Peyer's patch (tissue), 4 donors: ENCODE data around the gene MPHOSPH8. TPM values are rescaled to one million over a fixed set of nuclear protein-coding genes. Genes with fewer than 3 reads are reported as not detected.

Source experiments
- DNase-seq, 3 donors: peaks; one replicate each; pipeline ENCODE4 v3.0.0-alpha.2; 2017 to 2019
- H3K27ac ChIP-seq, 4 donors: fragments of 200-600 bp; sonication (generic); one replicate each; pipeline ENCODE4 v1.5.1; 2016 to 2019
- H3K27me3 ChIP-seq, 2 donors: fragments of 200-600 bp; sonication (generic); one replicate each; pipeline ENCODE4 v1.5.1; 2019
- H3K36me3 ChIP-seq, 3 donors: fragments of 200-600 bp; sonication (generic); one replicate each; pipeline ENCODE4 v1.5.1; 2016 to 2019
- H3K4me1 ChIP-seq, 4 donors: fragments of 200-600 bp; sonication (generic); one replicate each; pipeline ENCODE4 v1.5.1; 2016 to 2019
- H3K4me3 ChIP-seq, 4 donors: fragments of 200-600 bp; sonication (generic); 1 replicate in 3 of 4; 2 replicates in 1 of 4; pipeline ENCODE4 v1.5.1; 2016 to 2019; ENCODE audit warnings: mild to moderate bottlenecking in 1 of 4
- H3K9me3 ChIP-seq, 4 donors: fragments of 200-600 bp; sonication (generic); one replicate each; pipeline ENCODE4 v1.5.1; 2016 to 2019; ENCODE audit warnings: mild to moderate bottlenecking in 1 of 4
- POLR2A ChIP-seq, 2 donors: fragments of 450-650 bp; IDR thresholded peaks; one replicate each; pipeline ENCODE4 v1.5.1; 2017; ENCODE audit warnings: antibody characterized with exemption in 2 of 2, mild to moderate bottlenecking in 2 of 2, moderate library complexity in 2 of 2
- total RNA-seq, 4 donors: library from RNA; depleted of rRNA; stranded (reverse); fragments of >200 nt; gene quantifications; one replicate each; pipeline ENCODE4 v1.1.0, GENCODE V29; 2016
- TF ChIP-seq, protein P1 (sequence below), 6 experiments: fragments of 450-650 bp in 4 of 6; fragments of 200-600 bp in 2 of 6; sonication (generic) in 1 of 6; IDR thresholded peaks; one replicate each; pipeline ENCODE4 v1.5.1; 2017 to 2019; ENCODE audit warnings: antibody characterized with exemption in 6 of 6, mild to moderate bottlenecking in 3 of 6, moderate library complexity in 1 of 6

Gene MPHOSPH8
- total RNA-seq, 4 donors from 2014 or later, result 33.1 to 117 (median 45.6) TPM

DNA sequence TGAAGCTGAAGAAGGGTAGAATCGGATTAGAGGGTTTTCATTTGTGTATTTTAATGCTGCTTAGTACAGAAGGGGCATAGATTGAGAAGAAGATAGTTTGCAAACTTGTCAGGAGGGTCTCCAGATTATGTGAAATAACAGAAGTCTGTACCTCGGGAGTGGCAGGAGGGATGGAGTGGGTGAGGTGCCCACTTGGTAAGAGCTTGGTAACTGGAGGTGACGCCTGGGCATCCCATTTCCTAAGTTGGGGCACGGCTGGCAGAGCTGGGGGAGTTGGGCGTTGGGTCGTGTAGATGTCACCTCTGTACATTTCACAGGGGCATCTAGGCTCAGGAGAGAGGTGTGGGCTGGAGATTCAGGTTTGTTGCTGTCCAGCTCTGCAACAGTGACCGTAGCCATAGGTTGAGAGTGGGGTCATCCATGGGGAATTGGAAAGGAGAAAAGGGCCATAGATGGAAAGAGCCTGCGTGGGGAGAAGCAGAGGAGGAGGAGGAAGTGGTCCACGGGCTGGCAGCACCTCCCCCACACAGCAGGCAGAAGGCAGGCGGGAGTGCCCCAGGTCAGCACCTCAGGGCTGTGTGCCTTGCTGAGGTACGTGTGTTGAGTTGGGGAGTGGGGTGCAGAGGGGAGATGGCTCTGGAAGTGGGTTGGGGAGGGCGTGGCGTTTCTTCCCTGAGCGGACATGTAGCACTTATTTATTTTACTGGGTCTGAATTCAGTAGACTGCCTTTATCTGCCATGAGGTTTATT, 31.2 kb downstream of the MPHOSPH8 start:
- TF ChIP-seq POLR2A (IDR thresholded peaks at IDR 0.05), result no peak
- H3K27ac ChIP-seq, result no peak overlapping the region
- no peaks in the 10 kb centered on the region for H3K4me1 ChIP-seq
- H3K27me3 ChIP-seq, result no peaks in the 10 kb centered on the region
- no peaks in the 10 kb centered on the region for H3K9me3 ChIP-seq
- H3K4me3 ChIP-seq, result no peak overlapping the region
- peaks cover 0 to 99% (median 6%) of the 10 kb centered on the region in 3 donors for H3K36me3 ChIP-seq
- DNase-seq, result no peak

DNA sequence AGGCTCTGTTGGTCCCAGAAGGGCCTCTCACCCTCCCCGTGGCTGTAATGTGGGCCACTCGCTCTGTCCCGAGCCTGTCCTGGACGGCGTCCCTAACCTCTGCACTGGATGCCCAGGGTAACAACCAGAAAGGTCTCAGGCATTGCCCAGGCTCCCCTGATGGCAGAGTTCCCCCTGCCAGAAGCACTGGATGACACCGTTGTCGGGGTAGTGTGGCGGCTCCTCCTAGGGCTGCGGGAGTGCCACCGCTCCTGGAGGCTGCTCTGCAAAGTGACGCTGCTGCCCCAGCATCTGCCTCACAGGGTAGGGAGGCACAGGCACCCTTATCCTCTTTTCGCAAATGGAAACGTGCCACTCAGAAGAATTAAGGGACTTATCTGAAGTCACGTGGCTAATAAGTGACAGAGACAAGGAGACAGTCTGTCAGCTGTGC, 32.0 kb downstream of the MPHOSPH8 start:
- DNase-seq, result no peak
- Histone ChIP-seq H3K4me1 (no peaks in the 10 kb centered on the region), H3K4me3 (no peak overlapping the region), H3K27ac (no peak overlapping the region), H3K9me3 (no peaks in the 10 kb centered on the region), H3K27me3 (no peaks in the 10 kb centered on the region), H3K36me3 (peaks cover 0 to 99% (median 6%) of the 10 kb centered on the region in 3 donors)
- TF ChIP-seq, protein P1, sequence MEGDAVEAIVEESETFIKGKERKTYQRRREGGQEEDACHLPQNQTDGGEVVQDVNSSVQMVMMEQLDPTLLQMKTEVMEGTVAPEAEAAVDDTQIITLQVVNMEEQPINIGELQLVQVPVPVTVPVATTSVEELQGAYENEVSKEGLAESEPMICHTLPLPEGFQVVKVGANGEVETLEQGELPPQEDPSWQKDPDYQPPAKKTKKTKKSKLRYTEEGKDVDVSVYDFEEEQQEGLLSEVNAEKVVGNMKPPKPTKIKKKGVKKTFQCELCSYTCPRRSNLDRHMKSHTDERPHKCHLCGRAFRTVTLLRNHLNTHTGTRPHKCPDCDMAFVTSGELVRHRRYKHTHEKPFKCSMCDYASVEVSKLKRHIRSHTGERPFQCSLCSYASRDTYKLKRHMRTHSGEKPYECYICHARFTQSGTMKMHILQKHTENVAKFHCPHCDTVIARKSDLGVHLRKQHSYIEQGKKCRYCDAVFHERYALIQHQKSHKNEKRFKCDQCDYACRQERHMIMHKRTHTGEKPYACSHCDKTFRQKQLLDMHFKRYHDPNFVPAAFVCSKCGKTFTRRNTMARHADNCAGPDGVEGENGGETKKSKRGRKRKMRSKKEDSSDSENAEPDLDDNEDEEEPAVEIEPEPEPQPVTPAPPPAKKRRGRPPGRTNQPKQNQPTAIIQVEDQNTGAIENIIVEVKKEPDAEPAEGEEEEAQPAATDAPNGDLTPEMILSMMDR (IDR thresholded peaks at IDR 0.05), result no peak
- no peak for TF ChIP-seq POLR2A (IDR thresholded peaks at IDR 0.05)

DNA sequence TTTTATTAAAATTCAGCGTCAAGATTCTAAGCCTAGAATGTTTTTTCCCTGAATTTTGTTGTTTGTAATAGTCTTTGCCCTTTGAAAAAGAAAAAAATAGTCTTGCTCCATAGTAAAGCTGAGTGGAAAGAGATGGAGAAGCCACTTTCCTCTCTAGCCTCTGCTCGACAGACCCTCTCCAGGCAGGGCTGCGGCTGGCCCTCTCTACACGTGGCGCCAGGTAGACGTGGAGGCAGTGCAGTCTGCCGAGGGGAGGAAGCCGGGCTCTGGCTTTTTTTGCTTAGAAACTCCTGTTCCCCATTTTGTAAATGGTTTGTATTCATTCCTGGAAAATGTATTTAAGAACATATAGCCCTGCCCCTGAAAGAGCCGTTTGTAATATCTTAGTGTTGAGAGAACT, 35.3 kb downstream of the MPHOSPH8 start:
- Histone ChIP-seq H3K36me3 (peaks cover 0 to 94% (median 0%) of the 10 kb centered on the region in 3 donors), H3K27ac (no peak overlapping the region), H3K27me3 (no peaks in the 10 kb centered on the region), H3K4me3 (no peak overlapping the region), H3K9me3 (no peaks in the 10 kb centered on the region), H3K4me1 (no peaks in the 10 kb centered on the region)
- TF ChIP-seq POLR2A (IDR thresholded peaks at IDR 0.05), result no peak
- TF ChIP-seq, protein P1 (IDR thresholded peaks at IDR 0.05), result no peak
- no peak for DNase-seq

DNA sequence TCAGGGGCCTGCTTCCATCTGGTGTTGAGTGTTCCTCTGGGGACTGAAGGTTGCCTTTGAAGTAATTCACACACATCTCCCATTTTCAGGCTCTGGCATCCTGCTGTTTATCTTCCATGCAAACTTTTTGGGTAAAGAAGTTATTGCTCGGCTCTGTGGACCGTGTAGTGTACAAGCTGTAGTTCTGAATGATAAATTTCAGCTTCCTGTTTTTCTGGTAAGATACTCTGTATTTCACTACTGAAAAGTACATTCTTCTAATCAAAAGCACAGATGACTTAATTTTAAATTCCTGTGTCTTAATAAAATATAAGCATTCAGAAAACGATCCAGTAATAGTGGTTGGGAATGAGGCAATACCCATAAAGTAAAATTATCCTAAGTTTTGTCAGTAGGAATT, 36.7 kb downstream of the MPHOSPH8 start:
- peaks cover 0 to 94% (median 0%) of the 10 kb centered on the region in 3 donors for H3K36me3 ChIP-seq
- TF ChIP-seq, protein P1 (IDR thresholded peaks at IDR 0.05), result no peak
- no peak for TF ChIP-seq POLR2A (IDR thresholded peaks at IDR 0.05)

DNA sequence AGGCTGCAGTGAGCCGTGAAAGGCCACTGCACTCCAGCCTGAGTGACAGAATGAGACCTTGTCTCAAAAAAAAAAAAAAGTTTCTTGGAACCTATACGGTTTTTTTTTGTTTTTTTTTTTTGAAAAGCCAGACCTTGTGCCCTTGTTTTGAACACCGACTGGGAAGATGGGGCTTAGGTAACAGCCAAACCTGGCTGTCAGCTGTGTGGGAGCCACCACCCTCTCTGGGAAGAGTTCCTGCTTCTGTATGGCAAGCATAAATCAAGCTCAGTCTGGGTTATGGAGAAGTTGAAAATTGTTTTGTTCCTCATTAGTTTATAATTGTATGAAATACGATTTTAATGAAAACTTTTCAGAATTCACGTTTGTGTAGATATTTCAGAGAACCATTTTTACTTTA, 39.5 kb downstream of the MPHOSPH8 start:
- Histone ChIP-seq H3K27ac (no peak overlapping the region), H3K27me3 (no peaks in the 10 kb centered on the region), H3K9me3 (no peaks in the 10 kb centered on the region), H3K36me3 (peaks cover 0 to 85% (median 0%) of the 10 kb centered on the region in 3 donors), H3K4me3 (no peak overlapping the region), H3K4me1 (no peaks in the 10 kb centered on the region)
- DNase-seq, result no peak
- TF ChIP-seq, protein P1 (IDR thresholded peaks at IDR 0.05), result no peak
- TF ChIP-seq POLR2A (IDR thresholded peaks at IDR 0.05), result no peak

More for the DNA sequence above, 36.7 kb downstream of the MPHOSPH8 start:
- H3K4me3 ChIP-seq, result no peak overlapping the region
- H3K27me3 ChIP-seq, result no peaks in the 10 kb centered on the region
- no peak overlapping the region for H3K27ac ChIP-seq
- H3K4me1 ChIP-seq, result no peaks in the 10 kb centered on the region
- no peak for DNase-seq
- H3K9me3 ChIP-seq, result no peaks in the 10 kb centered on the region
